Activated T-cell treated with anti-CD3 and anti-CD28 coated beads, Interleukin-2, amount 50 U/mL, for 4 hours (primary cell): Measurements from ENCODE around the gene PIERCE2. TPM values are rescaled to one million over a fixed set of nuclear protein-coding genes. Genes with fewer than 3 reads are reported as not detected.
A peak's percentile ranks its signal among the peaks of the same experiment; 100 is the strongest.
"Not testable (repeated sequence)": the region's sequence is repeated elsewhere in the genome, so short reads cannot be mapped to it uniquely, and the experiment has no call there.

ENCODE experiments used
- ATAC-seq, 2 donors: fragments of 200-7000 bp; cut with Tn5 transposase; one replicate each; pipeline ENCODE4 v1.10.0; 2021
- DNase-seq: peaks from one replicate; pipeline ENCODE4 v3.0.0-alpha.2; 2020
- H3K27me3 Mint-ChIP-seq: one replicate; pipeline ENCODE4 v1.8.0; 2021; ENCODE audit warnings: low read depth, mixed read lengths
- H3K36me3 Mint-ChIP-seq: one replicate; pipeline ENCODE4 v1.8.0; 2022; ENCODE audit warnings: mixed read lengths; ENCODE audit not compliant: insufficient read depth
- H3K4me1 Mint-ChIP-seq: one replicate; pipeline ENCODE4 v1.8.0; 2021; ENCODE audit warnings: low read depth, mixed read lengths
- H3K4me3 Mint-ChIP-seq: one replicate; pipeline ENCODE4 v1.8.0; 2021; ENCODE audit warnings: mild to moderate bottlenecking, moderate library complexity, mixed read lengths
- H3K9me3 Mint-ChIP-seq: one replicate; pipeline ENCODE4 v1.8.0; 2021; ENCODE audit warnings: mixed read lengths
- total RNA-seq, 3 donors: library from RNA; stranded (reverse); gene quantifications; one replicate each; pipeline ENCODE4 v1.2.1, GENCODE V29; 2021

Gene PIERCE2
- total RNA-seq, 3 donors from 2014 or later = 0.30 to 0.76 TPM; not detected in 1

DNA sequence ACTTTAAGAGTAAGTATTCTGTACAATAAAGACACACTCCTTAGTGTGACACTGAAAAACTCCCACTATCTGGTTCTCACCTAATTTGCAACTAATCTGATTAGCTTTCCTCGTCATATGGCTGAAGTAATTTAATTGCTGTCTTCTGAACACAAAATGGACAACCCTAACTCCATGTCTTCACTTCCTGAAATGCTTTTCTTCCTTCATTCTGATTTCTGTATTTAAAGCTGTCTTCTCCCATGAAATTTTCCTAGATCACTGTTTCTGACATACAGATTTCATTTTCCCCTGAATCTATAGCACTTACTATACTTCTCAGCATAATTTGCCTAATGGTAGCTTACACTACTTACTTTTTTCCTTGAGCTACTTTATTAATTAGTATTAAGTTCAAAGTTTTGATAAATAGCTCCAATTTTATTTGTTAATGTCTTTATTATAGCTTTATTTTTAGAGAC lies 6.5 kb upstream of the PIERCE2 start:
- H3K27me3 Mint-ChIP-seq = no peaks in the 10 kb centered on the region
- no peak overlapping the region for H3K4me3 Mint-ChIP-seq
- no peak for DNase-seq
- no peak for ATAC-seq
- H3K36me3 Mint-ChIP-seq = peaks cover 14% of the 10 kb centered on the region
- H3K9me3 Mint-ChIP-seq = no peaks in the 10 kb centered on the region
- H3K4me1 Mint-ChIP-seq = peaks cover 32% of the 10 kb centered on the region

DNA sequence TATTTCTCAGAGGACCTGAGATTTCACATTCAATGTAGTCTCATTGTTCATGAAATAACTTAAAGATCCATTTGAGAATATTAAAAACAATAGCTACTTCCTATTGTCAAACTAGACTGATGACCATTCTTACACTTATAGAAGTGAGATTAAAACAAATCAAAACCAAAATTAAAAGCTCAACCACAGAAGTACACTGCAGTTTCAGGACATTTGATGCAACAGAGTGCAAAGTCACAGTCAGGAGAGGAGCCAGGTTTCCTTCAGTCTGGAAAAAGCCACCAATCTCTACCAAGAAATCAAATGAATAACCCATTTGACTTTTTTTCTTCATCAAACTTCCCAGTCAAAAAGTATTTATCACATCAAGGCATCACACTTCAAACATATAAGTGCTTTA lies 5.6 kb upstream of the PIERCE2 start:
- Mint-ChIP-seq H3K4me3 (no peak overlapping the region), H3K9me3 (no peaks in the 10 kb centered on the region), H3K36me3 (peaks cover 14% of the 10 kb centered on the region), H3K27me3 (no peaks in the 10 kb centered on the region), H3K4me1 (peaks cover 33% of the 10 kb centered on the region)
- DNase-seq (no peak), ATAC-seq (peak; percentile 29 to 47)

DNA sequence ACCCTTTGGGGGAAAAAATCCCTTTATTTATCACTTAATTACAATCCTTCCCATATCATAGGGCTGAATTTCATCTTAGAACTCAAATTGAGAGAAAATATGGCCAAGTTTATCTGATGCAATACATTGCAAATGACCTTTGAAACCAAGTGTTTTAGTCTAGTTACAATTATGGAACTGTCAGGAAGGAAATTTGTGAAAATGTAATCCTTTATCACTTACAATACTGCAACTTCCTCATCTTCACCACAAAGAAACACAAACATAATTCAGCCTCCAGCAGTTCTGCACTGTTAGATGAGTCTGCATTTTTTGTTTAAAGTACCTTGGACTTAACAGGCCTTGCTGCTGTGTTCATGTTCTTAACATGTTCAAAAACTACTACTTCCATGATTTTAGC lies 4.8 kb upstream of the PIERCE2 start:
- Mint-ChIP-seq H3K4me3 (no peak overlapping the region), H3K9me3 (no peaks in the 10 kb centered on the region), H3K4me1 (peaks cover 34% of the 10 kb centered on the region), H3K36me3 (peaks cover 7% of the 10 kb centered on the region), H3K27me3 (no peaks in the 10 kb centered on the region)
- ATAC-seq (no peak), DNase-seq (no peak)

GRCh38 chr15:55407498-55408011 lies 740 bp upstream of the PIERCE2 start:
- ATAC-seq = no peak
- H3K36me3 Mint-ChIP-seq = no peaks in the 10 kb centered on the region
- H3K4me1 Mint-ChIP-seq = peaks cover 30% of the 10 kb centered on the region
- no peaks in the 10 kb centered on the region for H3K9me3 Mint-ChIP-seq
- no peak for DNase-seq
- no peaks in the 10 kb centered on the region for H3K27me3 Mint-ChIP-seq
- H3K4me3 Mint-ChIP-seq = peak overlapping the region; percentile 89

DNA sequence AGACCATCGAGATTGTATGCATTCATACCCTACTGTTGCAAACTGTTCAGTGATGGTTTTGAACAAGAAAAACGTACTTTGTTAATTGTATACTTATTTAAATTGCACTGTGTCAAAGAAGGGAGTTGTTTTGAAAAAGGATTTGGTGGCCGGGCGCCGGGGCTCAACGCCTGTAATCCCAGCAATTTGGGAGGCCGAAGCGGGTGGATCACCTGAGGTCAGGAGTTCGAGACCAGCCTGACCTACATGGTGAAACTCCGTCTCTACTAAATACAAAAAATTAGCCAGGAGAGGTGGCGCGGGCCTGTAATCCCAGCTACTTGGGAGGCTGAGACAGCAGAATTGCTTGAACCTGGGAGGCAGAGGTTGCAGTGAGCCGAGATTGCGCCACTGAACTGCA lies 681 bp downstream of the PIERCE2 start:
- H3K27me3 Mint-ChIP-seq, ATAC-seq, H3K36me3 Mint-ChIP-seq, DNase-seq, H3K9me3 Mint-ChIP-seq: not testable (repeated sequence)
- Mint-ChIP-seq H3K4me1 (peaks cover 15% of the 10 kb centered on the region), H3K4me3 (peak overlapping the region; percentile 89)

- not testable (repeated sequence) for H3K9me3 Mint-ChIP-seq, DNase-seq, H3K36me3 Mint-ChIP-seq, ATAC-seq, H3K4me1 Mint-ChIP-seq, H3K4me3 Mint-ChIP-seq, H3K27me3 Mint-ChIP-seq
These were observed 9.4 kb downstream of the PIERCE2 start for GRCh38 chr15:55417678-55418077.

GRCh38 chr15:55420171-55420866 lies 12.0 kb downstream of the PIERCE2 start:
- H3K4me1 Mint-ChIP-seq = no peaks in the 10 kb centered on the region
- DNase-seq = no peak
- H3K4me3 Mint-ChIP-seq = no peak overlapping the region
- H3K9me3 Mint-ChIP-seq = no peaks in the 10 kb centered on the region
- H3K27me3 Mint-ChIP-seq = no peaks in the 10 kb centered on the region
- no peaks in the 10 kb centered on the region for H3K36me3 Mint-ChIP-seq
- no peak for ATAC-seq

- Mint-ChIP-seq H3K27me3 (no peaks in the 10 kb centered on the region), H3K9me3 (no peaks in the 10 kb centered on the region), H3K4me3 (no peak overlapping the region), H3K36me3 (no peaks in the 10 kb centered on the region), H3K4me1 (no peaks in the 10 kb centered on the region)
- ATAC-seq (no peak), DNase-seq (no peak)
These were observed 13.8 kb downstream of the PIERCE2 start for GRCh38 chr15:55422089-55422488.

DNA sequence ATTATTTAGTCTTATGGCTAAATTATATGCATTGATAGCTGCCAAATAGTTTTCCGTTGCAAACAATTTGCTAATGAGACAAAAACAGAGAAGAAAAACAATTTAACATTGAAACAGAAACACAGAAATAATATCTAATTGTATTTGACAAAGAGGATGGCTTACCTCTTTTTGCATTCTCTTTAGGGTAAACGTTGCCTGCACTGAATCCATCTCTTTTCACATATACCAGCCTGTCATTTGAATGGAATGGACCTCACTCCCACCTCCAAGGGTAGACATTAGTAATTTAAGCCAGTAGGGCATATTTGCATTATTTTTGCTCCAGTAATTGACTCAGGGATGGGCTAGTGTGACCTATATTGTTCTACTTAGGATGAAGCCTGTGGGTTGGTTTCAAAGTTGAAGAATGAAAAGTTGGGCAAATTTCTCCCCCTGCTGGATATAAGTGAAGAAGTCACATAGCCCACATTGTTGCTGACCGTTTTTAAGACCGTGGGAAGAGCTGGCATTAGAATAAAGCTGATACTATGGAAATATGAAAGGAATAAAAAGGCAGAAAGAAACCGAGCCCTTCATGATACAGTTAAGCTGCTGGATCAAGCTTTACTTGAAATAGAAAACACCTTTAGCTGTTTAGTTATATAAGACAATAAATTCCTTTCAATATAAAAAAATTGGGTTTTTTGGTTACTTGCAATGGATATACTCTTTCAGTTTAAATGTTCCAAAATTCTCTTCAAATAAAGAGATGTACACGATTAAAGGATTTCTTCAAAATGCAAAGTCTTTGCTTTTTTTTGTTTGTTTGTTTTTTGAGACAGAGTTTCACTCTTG lies 26.9 kb downstream of the PIERCE2 start:
- Mint-ChIP-seq H3K9me3 (no peaks in the 10 kb centered on the region), H3K27me3 (no peaks in the 10 kb centered on the region), H3K36me3 (no peaks in the 10 kb centered on the region), H3K4me1 (peaks cover 2% of the 10 kb centered on the region), H3K4me3 (no peak overlapping the region)
- peak in 1 of 2 donors; percentile 53 for ATAC-seq
- DNase-seq = no peak

DNA sequence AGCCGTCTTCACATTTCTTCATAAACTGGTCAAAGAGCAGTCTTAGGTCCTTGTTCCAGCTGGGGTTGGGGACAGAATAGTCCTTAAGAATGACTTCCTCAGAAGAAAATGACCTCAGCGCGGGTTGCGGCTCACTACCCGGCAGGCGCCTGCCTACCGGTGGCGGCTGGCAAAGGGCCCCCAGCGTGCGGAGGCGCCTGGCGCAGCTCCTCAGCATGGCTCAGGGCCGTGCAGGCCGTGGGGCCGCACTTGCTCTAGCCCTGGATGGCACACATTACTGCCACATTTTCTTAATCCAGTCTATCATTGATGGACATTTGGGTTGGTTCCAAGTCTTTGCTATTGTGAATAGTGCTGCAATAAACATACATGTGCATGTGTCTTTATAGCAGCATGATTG lies 34.8 kb downstream of the PIERCE2 start:
- H3K27me3 Mint-ChIP-seq, H3K9me3 Mint-ChIP-seq, H3K36me3 Mint-ChIP-seq, H3K4me3 Mint-ChIP-seq, ATAC-seq, H3K4me1 Mint-ChIP-seq, DNase-seq: not testable (repeated sequence)

DNA sequence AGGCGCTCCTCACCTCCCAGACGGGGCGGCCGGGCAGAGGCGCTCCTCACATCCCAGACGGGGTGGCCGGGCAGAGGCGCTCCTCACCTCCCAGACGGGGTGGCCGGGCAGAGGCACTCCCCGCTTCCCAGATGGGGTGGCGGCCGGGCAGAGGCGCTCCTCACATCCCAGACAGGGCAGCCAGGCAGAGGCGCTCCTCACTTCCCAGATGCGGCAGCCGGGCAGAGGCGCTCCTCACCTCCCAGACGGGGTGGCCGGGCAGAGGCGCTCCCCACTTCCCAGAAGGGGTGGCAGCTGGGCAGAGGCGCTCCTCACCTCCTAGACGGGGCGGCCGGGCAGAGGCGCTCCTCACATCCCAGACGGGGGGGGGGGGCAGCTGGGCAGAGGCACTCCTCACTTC lies 37.6 kb downstream of the PIERCE2 start:
- not testable (repeated sequence) for ATAC-seq, H3K9me3 Mint-ChIP-seq, H3K4me1 Mint-ChIP-seq, H3K36me3 Mint-ChIP-seq, H3K27me3 Mint-ChIP-seq, DNase-seq, H3K4me3 Mint-ChIP-seq

DNA sequence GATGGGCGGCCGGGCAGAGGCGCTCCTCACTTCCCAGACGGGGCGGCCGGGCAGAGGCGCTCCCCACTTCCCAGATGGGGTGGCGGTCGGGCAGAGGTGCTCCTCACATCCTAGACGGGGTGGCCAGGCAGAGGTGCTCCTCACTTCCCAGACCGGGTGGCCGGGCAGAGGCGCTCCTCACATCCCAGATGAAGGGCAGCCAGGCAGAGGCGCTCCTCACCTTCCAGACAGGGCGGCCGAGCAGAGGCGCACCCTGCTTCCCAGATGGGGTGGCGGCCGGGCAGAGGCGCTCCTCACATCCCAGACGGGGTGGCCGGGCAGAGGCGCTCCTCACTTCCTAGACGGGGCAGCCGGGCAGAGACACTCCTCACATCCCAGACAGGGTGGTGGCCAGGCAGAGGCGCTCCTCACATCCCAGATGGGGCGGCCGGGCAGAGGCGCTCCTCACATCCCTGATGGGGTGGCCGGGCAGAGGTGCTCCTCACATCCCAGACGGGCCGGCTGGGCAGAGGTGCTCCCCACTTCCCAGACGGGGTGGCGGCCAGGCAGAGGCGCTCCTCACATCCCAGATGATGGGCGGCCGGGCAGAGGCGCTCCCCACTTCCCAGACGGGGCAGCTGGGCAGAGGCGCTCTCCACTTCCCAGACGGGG lies 38.2 kb downstream of the PIERCE2 start:
- H3K4me1 Mint-ChIP-seq, H3K27me3 Mint-ChIP-seq, H3K36me3 Mint-ChIP-seq, H3K4me3 Mint-ChIP-seq, H3K9me3 Mint-ChIP-seq, ATAC-seq, DNase-seq: not testable (repeated sequence)

DNA sequence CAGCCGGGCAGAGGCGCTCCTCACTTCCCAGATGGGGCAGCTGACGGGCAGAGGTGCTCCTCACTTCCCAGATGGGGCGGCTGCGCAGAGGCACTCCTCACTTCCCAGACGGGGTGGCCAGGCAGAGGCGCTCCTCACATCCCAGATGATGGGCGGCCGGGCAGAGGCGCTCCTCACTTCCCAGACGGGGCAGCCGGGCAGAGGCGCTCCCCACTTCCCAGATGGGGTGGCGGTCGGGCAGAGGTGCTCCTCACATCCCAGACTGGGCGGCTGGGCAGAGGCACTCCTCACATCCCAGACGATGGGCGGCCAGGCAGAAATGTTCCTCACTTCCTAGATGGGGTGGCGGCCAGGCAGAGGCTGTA lies 38.7 kb downstream of the PIERCE2 start:
- not testable (repeated sequence) for H3K4me3 Mint-ChIP-seq, H3K9me3 Mint-ChIP-seq, ATAC-seq, H3K4me1 Mint-ChIP-seq, H3K27me3 Mint-ChIP-seq, DNase-seq, H3K36me3 Mint-ChIP-seq

DNA sequence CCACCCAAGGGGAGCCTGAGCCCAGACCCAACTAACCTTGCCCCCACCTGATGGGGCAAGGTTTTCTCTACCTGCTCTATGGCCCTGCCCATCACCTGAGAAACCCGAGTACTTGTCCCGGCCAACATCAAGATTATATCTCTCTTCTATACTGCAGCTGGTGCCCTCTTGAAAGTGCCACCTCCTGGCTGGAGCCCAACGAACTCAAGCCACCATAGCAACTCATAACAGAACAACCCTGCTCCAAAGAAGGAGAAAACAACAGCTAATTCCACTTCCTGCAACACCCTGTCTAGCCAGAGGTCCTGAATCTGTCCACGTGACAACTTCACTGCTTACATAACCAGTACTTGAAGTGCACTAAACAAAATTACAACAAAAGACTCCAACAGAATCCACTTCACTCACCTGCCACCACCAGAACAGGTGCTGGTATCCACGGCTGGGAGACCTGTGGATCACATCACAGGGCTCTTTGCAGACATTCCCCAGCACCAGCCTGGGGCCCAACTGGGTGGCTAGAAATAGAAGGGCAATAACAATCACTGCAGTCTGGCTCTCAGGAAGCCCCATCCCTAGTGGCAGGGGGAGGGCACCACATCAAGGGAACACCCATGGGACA lies 49.2 kb downstream of the PIERCE2 start:
- Mint-ChIP-seq H3K36me3 (no peaks in the 10 kb centered on the region), H3K27me3 (peaks cover 5% of the 10 kb centered on the region), H3K4me3 (no peak overlapping the region), H3K4me1 (no peaks in the 10 kb centered on the region), H3K9me3 (peaks cover 15% of the 10 kb centered on the region)
- no peak for DNase-seq
- ATAC-seq = no peak
